Measurements from ENCODE around the gene TPX2.

DNA sequence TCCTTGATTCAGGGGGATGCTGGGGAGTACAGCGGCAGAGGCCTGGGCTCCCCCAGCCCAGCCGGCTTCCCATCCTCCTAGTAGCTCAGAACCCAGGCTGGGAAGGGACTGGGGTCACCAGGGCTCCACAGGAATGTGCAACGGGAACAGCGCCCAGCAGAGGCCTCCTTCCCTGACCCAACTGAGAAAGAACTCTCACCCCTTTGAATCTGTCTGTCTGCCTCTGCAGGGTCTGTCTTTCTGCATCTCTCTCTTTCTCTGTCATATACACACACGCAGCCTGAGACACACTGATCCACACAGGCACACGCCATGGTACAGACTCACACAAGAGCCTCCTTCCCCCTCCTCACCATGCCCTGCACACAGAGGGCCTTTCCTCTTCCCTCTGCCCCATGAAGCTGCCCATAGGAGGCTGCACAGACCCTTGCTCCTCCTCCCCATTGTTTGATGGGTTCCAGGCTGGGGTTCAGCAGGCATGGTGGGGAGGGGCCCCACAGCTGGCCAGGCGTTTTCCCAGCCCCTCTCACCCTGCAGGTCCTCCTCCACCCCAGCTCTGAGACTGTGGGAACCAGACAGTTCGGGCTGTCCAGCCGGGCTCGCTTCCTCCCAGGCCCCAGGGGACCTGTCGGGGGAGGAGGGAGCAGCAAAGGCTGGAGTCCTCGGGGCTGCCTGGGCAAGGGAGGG is 103.5 kb downstream of the TPX2 start:
- TF ChIP-seq, protein P1, sequence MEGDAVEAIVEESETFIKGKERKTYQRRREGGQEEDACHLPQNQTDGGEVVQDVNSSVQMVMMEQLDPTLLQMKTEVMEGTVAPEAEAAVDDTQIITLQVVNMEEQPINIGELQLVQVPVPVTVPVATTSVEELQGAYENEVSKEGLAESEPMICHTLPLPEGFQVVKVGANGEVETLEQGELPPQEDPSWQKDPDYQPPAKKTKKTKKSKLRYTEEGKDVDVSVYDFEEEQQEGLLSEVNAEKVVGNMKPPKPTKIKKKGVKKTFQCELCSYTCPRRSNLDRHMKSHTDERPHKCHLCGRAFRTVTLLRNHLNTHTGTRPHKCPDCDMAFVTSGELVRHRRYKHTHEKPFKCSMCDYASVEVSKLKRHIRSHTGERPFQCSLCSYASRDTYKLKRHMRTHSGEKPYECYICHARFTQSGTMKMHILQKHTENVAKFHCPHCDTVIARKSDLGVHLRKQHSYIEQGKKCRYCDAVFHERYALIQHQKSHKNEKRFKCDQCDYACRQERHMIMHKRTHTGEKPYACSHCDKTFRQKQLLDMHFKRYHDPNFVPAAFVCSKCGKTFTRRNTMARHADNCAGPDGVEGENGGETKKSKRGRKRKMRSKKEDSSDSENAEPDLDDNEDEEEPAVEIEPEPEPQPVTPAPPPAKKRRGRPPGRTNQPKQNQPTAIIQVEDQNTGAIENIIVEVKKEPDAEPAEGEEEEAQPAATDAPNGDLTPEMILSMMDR (IDR thresholded peaks at IDR 0.05; ENCODE audit: extremely low read depth in 1 of 2, insufficient read depth in 1 of 2, low read depth in 1 of 2, low read length in 2 of 2): no peak
- TF ChIP-seq POLR2A (IDR thresholded peaks at IDR 0.05; ENCODE audit: low read depth, low read length): no peak

Measured in endothelial cell of umbilical vein (primary cell).